DOHH2 (cell line): ENCODE results near the gene YEATS4.
A peak's percentile ranks its signal among the peaks of the same experiment; 100 is the strongest.

Experiments
- H3F3A ChIP-seq: fragments of 200-600 bp; sonication (generic), shearing (Covaris generic); 2 replicates; pipeline ENCODE4 v1.6.0; 2016; ENCODE audit warnings: antibody characterized with exemption, mild to moderate bottlenecking; ENCODE audit not compliant: control insufficient read depth, insufficient read depth
- H3K27ac ChIP-seq: fragments of 200-600 bp; sonication (generic); 2 replicates; pipeline ENCODE4 v1.5.1; 2014; ENCODE audit warnings: low read depth, mild to moderate bottlenecking, low read length, moderate library complexity
- H3K27me3 ChIP-seq: fragments of 200-600 bp; sonication (generic); 2 replicates; pipeline ENCODE4 v1.6.1; 2014; ENCODE audit warnings: mild to moderate bottlenecking, low read length, mixed read lengths; ENCODE audit not compliant: control insufficient read depth
- H3K36me3 ChIP-seq: fragments of 200-600 bp; sonication (generic); 2 replicates; pipeline ENCODE4 v1.6.1; 2014; ENCODE audit warnings: mild to moderate bottlenecking, low read length, moderate library complexity, mixed read lengths; ENCODE audit not compliant: control insufficient read depth
- H3K4me1 ChIP-seq: fragments of 200-600 bp; sonication (generic); 2 replicates; pipeline ENCODE4 v1.6.1; 2014; ENCODE audit warnings: mild to moderate bottlenecking, low read length, mixed read lengths; ENCODE audit not compliant: control insufficient read depth
- H3K4me2 ChIP-seq: fragments of 200-600 bp; sonication (generic); 2 replicates; pipeline ENCODE4 v1.6.0; 2014; ENCODE audit warnings: mild to moderate bottlenecking, low read length, moderate library complexity
- H3K4me3 ChIP-seq: fragments of 200-600 bp; sonication (generic); 2 replicates; pipeline ENCODE4 v1.5.1; 2014; ENCODE audit warnings: mild to moderate bottlenecking, low read length, mixed read lengths
- H3K79me2 ChIP-seq: fragments of 200-600 bp; sonication (generic); 2 replicates; pipeline ENCODE4 v1.6.1; 2014; ENCODE audit warnings: mild to moderate bottlenecking, low read length, mixed read lengths; ENCODE audit not compliant: control insufficient read depth
- H3K9me2 ChIP-seq: fragments of 200-600 bp; sonication (generic); replicated peaks from 2 replicates; pipeline ENCODE4 v1.6.1; 2014; ENCODE audit warnings: mild to moderate bottlenecking, low read length, mixed read lengths; ENCODE audit not compliant: control insufficient read depth
- H3K9me3 ChIP-seq: fragments of 200-600 bp; sonication (generic); 2 replicates; pipeline ENCODE4 v1.6.1; 2014; ENCODE audit warnings: antibody characterized with exemption, low read length, mixed read lengths; ENCODE audit not compliant: control insufficient read depth, insufficient read depth
- H4K20me1 ChIP-seq: fragments of 200-600 bp; sonication (generic); 2 replicates; pipeline ENCODE4 v1.6.0; 2014; ENCODE audit warnings: low read depth, mild to moderate bottlenecking, antibody characterized with exemption, low read length, moderate library complexity; ENCODE audit not compliant: control insufficient read depth, insufficient read depth
- EZH2phosphoT487 ChIP-seq: fragments of 200-600 bp; sonication (generic); IDR thresholded peaks from 2 replicates; pipeline ENCODE4 v1.6.1; 2017; ENCODE audit warnings: borderline replicate concordance, mild to moderate bottlenecking, antibody characterized with exemption, low read length, moderate library complexity, mixed read lengths
- TF ChIP-seq, protein P1 (sequence below): fragments of 200-600 bp; sonication (generic); IDR thresholded peaks from one replicate; pipeline ENCODE4 v1.5.1; 2014; ENCODE audit warnings: antibody characterized with exemption, mild to moderate bottlenecking, low read depth, low read length; ENCODE audit not compliant: poor library complexity, severe bottlenecking

The YEATS4 gene

DNA sequence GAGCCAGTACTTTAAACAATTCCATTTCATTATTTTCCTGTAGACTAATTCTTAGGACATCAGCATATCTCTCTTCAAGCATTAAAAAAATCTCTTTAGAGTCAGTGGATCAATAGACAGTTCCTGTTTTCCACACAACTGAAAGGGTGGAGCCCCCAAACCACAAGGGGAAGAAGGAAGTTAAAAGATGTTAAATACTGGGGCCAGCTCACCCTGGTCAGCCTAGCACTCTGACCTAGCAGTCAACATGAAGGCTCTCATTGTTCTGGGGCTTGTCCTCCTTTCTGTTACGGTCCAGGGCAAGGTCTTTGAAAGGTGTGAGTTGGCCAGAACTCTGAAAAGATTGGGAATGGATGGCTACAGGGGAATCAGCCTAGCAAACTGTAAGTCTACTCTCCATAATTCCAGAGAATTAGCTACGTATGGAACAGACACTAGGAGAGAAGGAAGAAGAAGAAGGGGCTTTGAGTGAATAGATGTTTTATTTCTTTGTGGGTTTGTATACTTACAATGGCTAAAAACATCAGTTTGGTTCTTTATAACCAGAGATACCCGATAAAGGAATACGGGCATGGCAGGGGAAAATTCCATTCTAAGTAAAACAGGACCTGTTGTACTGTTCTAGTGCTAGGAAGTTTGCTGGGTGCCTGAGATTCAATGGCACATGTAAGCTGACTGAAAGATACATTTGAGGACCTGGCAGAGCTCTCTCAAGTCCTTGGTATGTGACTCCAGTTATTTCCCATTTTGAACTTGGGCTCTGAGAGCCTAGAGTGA is 11.2 kb upstream of the YEATS4 start, which contains the start of gene LYZ:
Gene LYZ (plus strand): TSS at position 220 of the 777 bp plus-strand sequence. CDS start 28 bp downstream, at position 248.
- Histone ChIP-seq H3K4me3 (peak within 1 kb of the TSS; percentile 2), H3K9me2 (no peaks in the 10 kb centered on the region), H4K20me1 (no peaks in the 10 kb centered on the region), H3K4me1 (peaks cover 8% of the 10 kb centered on the region), H3K36me3 (no peaks in the 10 kb centered on the region), H3K4me2 (peak within 1 kb of the TSS; percentile 39), H3K27ac (no peak within 1 kb of the TSS), H3K9me3 (no peaks in the 10 kb centered on the region), H3F3A (no peaks in the 10 kb centered on the region), H3K27me3 (no peaks in the 10 kb centered on the region), H3K79me2 (no peaks in the 10 kb centered on the region)
- TF ChIP-seq, protein P1, sequence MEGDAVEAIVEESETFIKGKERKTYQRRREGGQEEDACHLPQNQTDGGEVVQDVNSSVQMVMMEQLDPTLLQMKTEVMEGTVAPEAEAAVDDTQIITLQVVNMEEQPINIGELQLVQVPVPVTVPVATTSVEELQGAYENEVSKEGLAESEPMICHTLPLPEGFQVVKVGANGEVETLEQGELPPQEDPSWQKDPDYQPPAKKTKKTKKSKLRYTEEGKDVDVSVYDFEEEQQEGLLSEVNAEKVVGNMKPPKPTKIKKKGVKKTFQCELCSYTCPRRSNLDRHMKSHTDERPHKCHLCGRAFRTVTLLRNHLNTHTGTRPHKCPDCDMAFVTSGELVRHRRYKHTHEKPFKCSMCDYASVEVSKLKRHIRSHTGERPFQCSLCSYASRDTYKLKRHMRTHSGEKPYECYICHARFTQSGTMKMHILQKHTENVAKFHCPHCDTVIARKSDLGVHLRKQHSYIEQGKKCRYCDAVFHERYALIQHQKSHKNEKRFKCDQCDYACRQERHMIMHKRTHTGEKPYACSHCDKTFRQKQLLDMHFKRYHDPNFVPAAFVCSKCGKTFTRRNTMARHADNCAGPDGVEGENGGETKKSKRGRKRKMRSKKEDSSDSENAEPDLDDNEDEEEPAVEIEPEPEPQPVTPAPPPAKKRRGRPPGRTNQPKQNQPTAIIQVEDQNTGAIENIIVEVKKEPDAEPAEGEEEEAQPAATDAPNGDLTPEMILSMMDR = no peak
- TF ChIP-seq EZH2phosphoT487 = no peak

DNA sequence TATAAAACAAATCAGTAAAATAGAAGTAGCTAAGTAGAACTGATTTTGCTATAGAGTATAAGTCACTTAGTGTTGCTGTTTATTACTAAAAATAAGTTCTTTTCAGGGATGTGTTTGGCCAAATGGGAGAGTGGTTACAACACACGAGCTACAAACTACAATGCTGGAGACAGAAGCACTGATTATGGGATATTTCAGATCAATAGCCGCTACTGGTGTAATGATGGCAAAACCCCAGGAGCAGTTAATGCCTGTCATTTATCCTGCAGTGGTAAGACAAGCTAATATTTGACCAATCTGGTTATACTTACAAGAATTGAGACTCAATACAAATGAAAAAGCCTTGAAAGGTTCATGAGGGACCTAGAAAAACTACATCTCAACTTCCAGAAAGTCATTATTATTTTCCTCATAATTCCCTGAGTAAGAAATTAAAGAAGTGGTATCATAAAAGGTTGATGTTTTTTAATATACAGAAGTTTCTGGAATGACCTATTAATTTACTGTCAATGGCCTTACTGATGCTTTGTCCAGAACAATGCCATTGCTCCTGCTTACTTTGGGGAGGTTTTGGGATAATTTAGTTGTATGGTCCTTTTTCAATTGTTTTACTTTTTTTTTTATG is 9.4 kb upstream of the YEATS4 start:
- H3K4me2 ChIP-seq = no peak overlapping the region
- H3K79me2 ChIP-seq = no peaks in the 10 kb centered on the region
- no peaks in the 10 kb centered on the region for H3K36me3 ChIP-seq
- no peaks in the 10 kb centered on the region for H3F3A ChIP-seq
- no peaks in the 10 kb centered on the region for H3K9me3 ChIP-seq
- no peaks in the 10 kb centered on the region for H3K9me2 ChIP-seq
- no peak overlapping the region for H3K27ac ChIP-seq
- peaks cover 8% of the 10 kb centered on the region for H3K4me1 ChIP-seq
- TF ChIP-seq EZH2phosphoT487 = no peak
- TF ChIP-seq, protein P1 = no peak
- H3K27me3 ChIP-seq = no peaks in the 10 kb centered on the region
- H4K20me1 ChIP-seq = no peaks in the 10 kb centered on the region
- H3K4me3 ChIP-seq = no peak overlapping the region

DNA sequence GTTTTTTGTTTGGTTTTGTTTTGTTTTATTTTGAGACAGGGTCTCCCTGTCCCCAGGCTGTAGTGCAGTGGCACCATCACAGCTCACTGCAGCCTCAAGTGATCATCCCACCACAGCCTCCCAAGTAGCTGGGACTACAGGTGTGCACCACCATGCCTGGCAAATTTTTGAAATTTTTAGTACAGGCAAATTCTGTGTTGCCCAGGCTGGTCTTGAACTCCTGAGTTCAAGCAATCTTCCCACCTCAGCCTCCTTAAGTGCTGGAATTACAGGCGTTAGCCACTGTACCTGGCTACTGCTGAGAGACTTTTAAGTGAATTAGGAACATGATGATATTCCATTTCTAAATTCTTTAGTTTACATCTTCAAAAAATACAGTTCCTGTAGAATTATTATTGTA is 8.8 kb upstream of the YEATS4 start:
- Histone ChIP-seq H3K27me3 (no peaks in the 10 kb centered on the region), H3K9me3 (no peaks in the 10 kb centered on the region), H3F3A (no peaks in the 10 kb centered on the region), H3K36me3 (no peaks in the 10 kb centered on the region), H3K4me3 (no peak overlapping the region), H3K4me2 (no peak overlapping the region), H3K27ac (no peak overlapping the region), H4K20me1 (no peaks in the 10 kb centered on the region), H3K79me2 (no peaks in the 10 kb centered on the region), H3K9me2 (no peaks in the 10 kb centered on the region), H3K4me1 (peaks cover 8% of the 10 kb centered on the region)
- TF ChIP-seq, protein P1 = no peak
- TF ChIP-seq EZH2phosphoT487 = no peak
